ENCODE results near the gene SLC19A1. TPM values are rescaled to one million over a fixed set of nuclear protein-coding genes. Genes with fewer than 3 reads are reported as not detected.

The SLC19A1 gene
- total and polyA plus RNA-seq, 2 donors from 2014 or later, result 5.1 to 7.2 TPM

DNA sequence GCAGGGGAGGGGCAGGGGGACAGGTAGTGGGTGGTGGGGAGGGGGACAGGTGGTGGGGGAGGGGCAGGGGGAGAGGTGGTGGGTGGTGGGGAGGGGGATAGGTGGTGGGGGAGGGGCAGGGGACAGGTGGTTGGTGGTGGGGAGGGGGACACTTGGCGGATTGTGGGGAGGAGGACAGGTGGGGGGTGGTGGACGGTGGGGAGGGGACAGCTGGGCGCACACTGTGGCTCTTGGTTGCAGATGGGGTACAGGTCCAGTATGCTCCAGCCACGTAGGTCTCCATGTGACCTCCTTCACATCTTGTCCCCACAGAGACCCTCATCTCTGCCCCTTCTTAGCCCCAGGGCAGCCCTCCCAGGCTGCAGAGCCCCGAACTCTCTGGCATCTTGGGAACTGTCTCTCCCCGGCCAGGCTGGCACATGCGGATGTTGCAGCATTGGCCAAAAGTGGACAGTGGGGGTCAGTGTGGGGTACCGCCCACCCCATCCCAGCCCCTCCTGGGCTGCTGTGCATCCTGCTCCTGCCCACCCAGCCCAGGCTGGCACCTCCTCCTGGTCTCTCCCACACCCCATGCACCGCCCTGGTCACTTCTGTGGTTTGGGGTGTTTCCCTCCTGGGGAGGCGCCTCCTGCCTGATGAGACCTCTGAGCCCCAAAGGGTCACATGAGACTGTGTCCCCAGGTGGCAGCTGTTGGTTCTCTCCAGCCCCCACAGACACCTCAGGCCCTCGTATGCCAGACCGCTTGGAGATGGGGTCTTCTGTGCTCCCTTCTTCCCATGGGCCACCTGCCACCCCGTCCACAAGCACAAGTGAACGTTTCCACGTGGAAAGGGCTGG lies 7.6 kb upstream of the SLC19A1 start:
- Histone ChIP-seq H3K9me3 (ENCODE audit: control insufficient read depth in 2 of 3, insufficient read depth in 1 of 3, low read length in 3 of 3) (no peaks in the 10 kb centered on the region), H3K4me3 (ENCODE audit: low read length in 3 of 3) (no peak overlapping the region), H3K27me3 (ENCODE audit: control insufficient read depth, insufficient read depth, low read length) (no peaks in the 10 kb centered on the region), H3K27ac (ENCODE audit: low read depth in 2 of 2, low read length in 2 of 2) (no peak overlapping the region), H3K36me3 (ENCODE audit: control insufficient read depth in 2 of 3, insufficient read depth in 3 of 3, low read length in 3 of 3) (no peaks in the 10 kb centered on the region), H3K9ac (ENCODE audit: low read length in 3 of 3) (no peak overlapping the region), H3K4me1 (ENCODE audit: control insufficient read depth in 2 of 3, insufficient read depth in 2 of 3, low read depth in 1 of 3, low read length in 3 of 3) (no peaks in the 10 kb centered on the region)
- FAIRE-seq, result no peak
- TF ChIP-seq, protein P1, sequence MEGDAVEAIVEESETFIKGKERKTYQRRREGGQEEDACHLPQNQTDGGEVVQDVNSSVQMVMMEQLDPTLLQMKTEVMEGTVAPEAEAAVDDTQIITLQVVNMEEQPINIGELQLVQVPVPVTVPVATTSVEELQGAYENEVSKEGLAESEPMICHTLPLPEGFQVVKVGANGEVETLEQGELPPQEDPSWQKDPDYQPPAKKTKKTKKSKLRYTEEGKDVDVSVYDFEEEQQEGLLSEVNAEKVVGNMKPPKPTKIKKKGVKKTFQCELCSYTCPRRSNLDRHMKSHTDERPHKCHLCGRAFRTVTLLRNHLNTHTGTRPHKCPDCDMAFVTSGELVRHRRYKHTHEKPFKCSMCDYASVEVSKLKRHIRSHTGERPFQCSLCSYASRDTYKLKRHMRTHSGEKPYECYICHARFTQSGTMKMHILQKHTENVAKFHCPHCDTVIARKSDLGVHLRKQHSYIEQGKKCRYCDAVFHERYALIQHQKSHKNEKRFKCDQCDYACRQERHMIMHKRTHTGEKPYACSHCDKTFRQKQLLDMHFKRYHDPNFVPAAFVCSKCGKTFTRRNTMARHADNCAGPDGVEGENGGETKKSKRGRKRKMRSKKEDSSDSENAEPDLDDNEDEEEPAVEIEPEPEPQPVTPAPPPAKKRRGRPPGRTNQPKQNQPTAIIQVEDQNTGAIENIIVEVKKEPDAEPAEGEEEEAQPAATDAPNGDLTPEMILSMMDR (IDR thresholded peaks at IDR 0.05; ENCODE audit: borderline replicate concordance, extremely low read depth, insufficient read depth), result no peak
- peak in 2 of 5 donors; percentile 55 to 77 for DNase-seq
- intact Hi-C loops (cut with DNase I), result no loop called here

DNA sequence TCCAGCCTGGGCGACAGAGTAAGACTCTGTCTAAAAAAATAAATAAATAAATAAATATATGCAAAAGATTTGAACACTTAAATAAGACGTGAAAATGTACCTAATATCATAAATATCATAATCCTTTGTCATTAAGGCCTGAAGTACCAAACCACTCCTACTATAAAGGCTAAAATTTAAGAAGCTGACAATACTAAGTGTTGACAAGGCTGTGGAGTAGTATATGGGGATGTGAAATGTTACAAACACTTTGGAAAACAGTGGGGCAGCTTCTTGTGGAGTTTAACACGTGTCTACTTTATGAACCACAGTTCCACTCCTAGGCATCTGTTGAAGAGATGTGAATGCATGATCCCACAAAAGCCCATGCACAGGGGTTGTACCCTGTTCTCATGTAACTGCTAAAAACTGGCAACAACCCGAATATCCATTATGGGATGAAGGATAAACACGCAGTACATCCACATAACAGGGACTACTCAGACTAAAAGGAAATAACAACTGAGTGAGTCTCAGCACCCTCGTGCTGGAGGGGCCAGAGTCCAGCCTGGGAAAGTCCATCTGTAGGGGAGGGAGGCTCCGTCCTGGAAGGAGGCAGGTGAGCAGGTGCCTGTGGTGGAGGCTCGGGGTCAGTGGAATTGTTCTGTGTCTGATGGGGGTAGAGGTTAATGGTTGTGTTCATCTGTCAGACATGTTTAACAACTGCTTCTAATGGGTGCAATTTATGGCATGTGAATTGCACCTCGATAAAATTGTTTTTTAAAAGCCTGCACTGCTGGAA lies 6.7 kb upstream of the SLC19A1 start:
- H3K4me1 ChIP-seq (ENCODE audit: control insufficient read depth in 2 of 3, insufficient read depth in 2 of 3, low read depth in 1 of 3, low read length in 3 of 3), result no peaks in the 10 kb centered on the region
- no peaks in the 10 kb centered on the region for H3K9me3 ChIP-seq (ENCODE audit: control insufficient read depth in 2 of 3, insufficient read depth in 1 of 3, low read length in 3 of 3)
- FAIRE-seq, result no peak
- H3K4me3 ChIP-seq (ENCODE audit: low read length in 3 of 3), result no peak overlapping the region
- peak in 2 of 5 donors; percentile 28 to 44 for DNase-seq
- no peak overlapping the region for H3K9ac ChIP-seq (ENCODE audit: low read length in 3 of 3)
- H3K27ac ChIP-seq (ENCODE audit: low read depth in 2 of 2, low read length in 2 of 2), result no peak overlapping the region
- intact Hi-C loops (cut with DNase I), result no loop called here
- TF ChIP-seq, protein P1 (IDR thresholded peaks at IDR 0.05; ENCODE audit: borderline replicate concordance, extremely low read depth, insufficient read depth), result no peak
- no peaks in the 10 kb centered on the region for H3K27me3 ChIP-seq (ENCODE audit: control insufficient read depth, insufficient read depth, low read length)
- no peaks in the 10 kb centered on the region for H3K36me3 ChIP-seq (ENCODE audit: control insufficient read depth in 2 of 3, insufficient read depth in 3 of 3, low read length in 3 of 3)

DNA sequence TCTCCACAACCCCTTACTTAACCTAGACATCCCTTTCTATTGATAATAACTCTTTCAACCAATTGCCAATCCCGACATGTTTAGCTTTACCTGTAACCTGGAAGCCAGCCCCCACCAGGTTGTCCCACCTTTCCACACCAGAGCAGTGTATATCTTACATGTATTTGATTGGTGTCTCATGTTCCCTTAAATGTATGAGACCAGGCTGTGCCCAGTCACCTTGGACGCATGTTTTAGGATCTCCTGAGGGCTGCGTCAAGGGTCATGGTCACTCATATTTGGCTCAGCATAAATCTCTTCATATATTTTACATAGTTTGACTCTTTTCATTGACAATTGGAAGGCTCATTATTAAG lies 5.3 kb upstream of the SLC19A1 start:
- TF ChIP-seq, protein P1 (IDR thresholded peaks at IDR 0.05; ENCODE audit: borderline replicate concordance, extremely low read depth, insufficient read depth), result no peak
- peak in 2 of 5 donors; percentile 8 to 16 for DNase-seq
- H3K27me3 ChIP-seq (ENCODE audit: control insufficient read depth, insufficient read depth, low read length), result no peaks in the 10 kb centered on the region
- H3K27ac ChIP-seq (ENCODE audit: low read depth in 2 of 2, low read length in 2 of 2), result no peak overlapping the region
- H3K9me3 ChIP-seq (ENCODE audit: control insufficient read depth in 2 of 3, insufficient read depth in 1 of 3, low read length in 3 of 3), result no peaks in the 10 kb centered on the region
- H3K4me1 ChIP-seq (ENCODE audit: control insufficient read depth in 2 of 3, insufficient read depth in 2 of 3, low read depth in 1 of 3, low read length in 3 of 3), result peaks cover 0 to 3% (median 0%) of the 10 kb centered on the region in 3 donors
- no peak overlapping the region for H3K9ac ChIP-seq (ENCODE audit: low read length in 3 of 3)
- FAIRE-seq, result no peak
- intact Hi-C loops (cut with DNase I), result no loop called here
- no peak overlapping the region for H3K4me3 ChIP-seq (ENCODE audit: low read length in 3 of 3)
- H3K36me3 ChIP-seq (ENCODE audit: control insufficient read depth in 2 of 3, insufficient read depth in 3 of 3, low read length in 3 of 3), result no peaks in the 10 kb centered on the region

Data from kidney (tissue), 14 donors.